ENCODE measurements around the gene CCDC88B.
"Not testable (repeated sequence)": the region's sequence is repeated elsewhere in the genome, so short reads cannot be mapped to it uniquely, and the experiment has no call there.

Gene CCDC88B

GRCh38 chr11:64321026-64321425, 19.0 kb upstream of the CCDC88B start:
- no peak for DNase-seq (ENCODE audit: low spot score)

DNA sequence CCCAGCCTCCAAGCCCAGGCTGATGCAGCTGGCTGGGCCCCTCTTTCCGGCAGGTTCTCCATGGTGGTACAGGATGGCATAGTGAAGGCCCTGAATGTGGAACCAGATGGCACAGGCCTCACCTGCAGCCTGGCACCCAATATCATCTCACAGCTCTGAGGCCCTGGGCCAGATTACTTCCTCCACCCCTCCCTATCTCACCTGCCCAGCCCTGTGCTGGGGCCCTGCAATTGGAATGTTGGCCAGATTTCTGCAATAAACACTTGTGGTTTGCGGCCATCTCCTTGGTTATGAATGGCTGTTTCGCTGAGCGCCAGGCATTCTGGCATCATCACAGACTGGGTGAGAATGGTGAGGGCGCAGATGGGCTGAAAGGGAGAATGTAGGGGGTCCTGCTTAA, 18.5 kb upstream of the CCDC88B start:
- DNase-seq (ENCODE audit: low spot score), result peak; percentile 70

DNA sequence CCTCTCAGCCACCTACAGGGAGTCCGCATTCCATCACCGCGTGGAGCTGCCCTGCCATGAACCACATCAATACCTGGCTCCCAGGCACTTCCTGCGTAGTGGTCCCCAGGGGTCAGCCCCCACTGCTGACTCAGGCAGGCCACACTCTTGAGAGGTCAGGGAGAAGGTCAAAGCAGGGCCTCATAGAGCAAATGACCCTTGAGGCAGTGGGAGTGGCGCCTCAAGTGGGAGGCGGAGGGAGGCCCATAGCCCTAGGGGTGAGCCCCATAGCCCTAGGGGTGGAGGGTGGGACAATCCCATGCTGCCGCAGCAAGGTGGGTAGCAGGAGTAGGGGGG, 17.1 kb upstream of the CCDC88B start:
- DNase-seq (ENCODE audit: low spot score), result no peak

- no peak for DNase-seq (ENCODE audit: low spot score)
These were observed 16.6 kb upstream of the CCDC88B start for GRCh38 chr11:64323373-64323772.

- DNase-seq (ENCODE audit: low spot score), result not testable (repeated sequence)
These were observed 16.0 kb upstream of the CCDC88B start for GRCh38 chr11:64323984-64324383.

- DNase-seq (ENCODE audit: low spot score), result no peak
These were observed 15.1 kb upstream of the CCDC88B start for GRCh38 chr11:64324692-64325469.

GRCh38 chr11:64327375-64327774, 12.6 kb upstream of the CCDC88B start:
- no peak for DNase-seq (ENCODE audit: low spot score)

DNA sequence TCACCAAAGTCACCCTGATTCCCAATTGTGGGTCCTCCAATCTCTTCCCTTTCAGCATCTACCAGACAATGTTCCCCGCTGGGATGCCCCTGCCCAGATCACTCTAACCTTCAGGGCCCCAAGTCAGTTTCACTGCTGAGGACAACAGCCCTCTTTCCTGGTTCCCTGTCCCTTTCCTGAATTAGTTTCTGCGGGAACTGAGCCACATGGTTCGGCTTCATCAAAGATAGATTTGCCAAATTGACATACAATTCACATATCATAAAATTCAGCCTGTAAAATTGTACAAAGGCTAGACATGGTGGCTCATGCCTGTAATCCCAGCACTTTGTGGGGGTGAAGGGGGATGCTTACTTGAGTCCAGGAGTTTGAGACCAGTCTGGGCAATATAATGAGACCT, 12.0 kb upstream of the CCDC88B start:
- DNase-seq (ENCODE audit: low spot score), result no peak

GRCh38 chr11:64330888-64331287, 9.1 kb upstream of the CCDC88B start:
- no peak for DNase-seq (ENCODE audit: low spot score)

GRCh38 chr11:64331569-64332371, 8.2 kb upstream of the CCDC88B start:
- peak; percentile 98 for DNase-seq (ENCODE audit: low spot score)

DNA sequence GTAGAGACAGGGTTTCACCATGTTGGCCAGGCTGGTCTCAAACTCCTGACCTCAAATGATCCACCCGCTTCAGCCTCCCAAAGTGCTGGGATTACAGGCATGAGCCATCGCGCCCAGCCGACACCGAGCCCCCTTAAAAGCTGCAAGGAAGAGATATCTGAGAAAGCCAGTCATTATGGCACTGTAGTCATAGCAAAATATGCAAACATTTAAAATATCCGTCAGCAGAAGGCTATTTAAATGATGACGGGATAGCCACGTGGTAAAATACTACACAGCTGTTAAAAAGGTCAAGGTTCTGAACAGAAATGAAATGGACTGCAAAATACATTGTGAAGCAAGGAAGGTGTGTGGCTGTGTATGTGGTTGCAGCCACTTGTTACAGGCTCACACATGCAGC, 6.4 kb upstream of the CCDC88B start:
- DNase-seq (ENCODE audit: low spot score), result peak; percentile 44

DNA sequence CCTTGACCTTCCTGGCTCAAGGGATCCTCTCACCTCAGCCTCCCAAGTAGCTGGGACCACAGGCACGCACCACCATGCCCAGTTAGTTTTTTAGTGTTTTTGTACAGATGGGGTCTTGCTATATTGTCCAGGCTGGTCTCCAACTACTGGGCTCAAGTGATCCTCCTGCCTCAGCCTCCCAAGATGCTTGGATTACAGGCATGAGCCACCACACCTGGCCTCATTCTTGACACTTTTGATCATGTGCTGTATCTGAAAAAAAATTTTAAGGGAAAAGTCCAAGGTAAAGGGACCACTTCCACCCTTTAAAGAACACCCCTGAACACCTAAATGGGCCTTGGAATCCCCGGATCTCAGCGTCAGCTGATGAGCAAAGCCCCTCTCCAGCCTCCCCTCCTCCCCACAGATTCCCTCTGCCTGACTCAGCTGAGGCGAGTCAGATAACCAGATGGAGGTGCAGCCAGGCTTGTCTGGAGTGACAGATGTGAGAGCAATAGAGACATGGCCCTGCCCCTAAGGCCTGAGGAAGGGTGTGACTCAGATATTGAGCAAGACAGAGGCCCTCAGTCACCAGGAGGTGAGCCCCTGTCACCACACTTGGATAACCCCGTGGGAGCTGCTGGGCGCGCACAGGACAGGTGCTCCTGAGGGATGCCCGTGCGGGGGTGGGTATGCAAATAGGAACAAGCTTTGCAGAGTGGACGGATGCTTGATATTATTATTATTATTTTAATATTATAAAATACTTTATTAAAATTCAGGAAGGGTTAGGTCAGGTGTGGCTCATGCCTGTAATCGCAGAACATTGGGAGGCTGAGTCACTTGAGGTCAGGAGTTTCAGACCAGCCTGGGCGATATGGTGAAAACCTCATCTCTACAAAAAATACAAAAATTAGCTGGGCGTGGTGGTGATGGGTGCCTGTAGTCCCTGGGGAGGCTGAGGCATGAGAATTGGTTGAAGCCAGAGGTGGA, 5.0 kb upstream of the CCDC88B start:
- DNase-seq (ENCODE audit: low spot score), result peak; percentile 94

GRCh38 chr11:64337538-64338249, 2.3 kb upstream of the CCDC88B start:
- peak; percentile 32 for DNase-seq (ENCODE audit: low spot score)

GRCh38 chr11:64338716-64339115, 1.3 kb upstream of the CCDC88B start:
- no peak for DNase-seq (ENCODE audit: low spot score)

DNA sequence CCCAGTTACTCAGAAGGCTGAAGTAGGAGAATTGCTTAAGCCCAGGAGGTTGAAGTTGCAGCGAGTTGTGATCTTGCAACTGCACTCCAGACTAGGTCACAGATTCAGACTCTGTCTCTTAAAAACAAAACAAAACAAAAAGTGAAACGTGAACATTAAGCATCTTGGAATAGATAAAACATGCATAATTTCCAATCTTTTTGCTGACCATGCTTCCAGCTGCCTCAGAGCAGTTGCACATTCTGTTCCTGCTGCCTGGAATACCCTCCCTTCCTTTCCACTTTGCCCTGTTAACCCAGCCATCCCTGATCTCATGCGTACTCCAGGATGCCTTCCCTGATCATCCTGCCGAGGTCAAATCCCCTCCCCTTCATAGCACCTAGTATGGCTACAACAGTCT, 718 bp upstream of the CCDC88B start:
- DNase-seq (ENCODE audit: low spot score), result no peak

DNA sequence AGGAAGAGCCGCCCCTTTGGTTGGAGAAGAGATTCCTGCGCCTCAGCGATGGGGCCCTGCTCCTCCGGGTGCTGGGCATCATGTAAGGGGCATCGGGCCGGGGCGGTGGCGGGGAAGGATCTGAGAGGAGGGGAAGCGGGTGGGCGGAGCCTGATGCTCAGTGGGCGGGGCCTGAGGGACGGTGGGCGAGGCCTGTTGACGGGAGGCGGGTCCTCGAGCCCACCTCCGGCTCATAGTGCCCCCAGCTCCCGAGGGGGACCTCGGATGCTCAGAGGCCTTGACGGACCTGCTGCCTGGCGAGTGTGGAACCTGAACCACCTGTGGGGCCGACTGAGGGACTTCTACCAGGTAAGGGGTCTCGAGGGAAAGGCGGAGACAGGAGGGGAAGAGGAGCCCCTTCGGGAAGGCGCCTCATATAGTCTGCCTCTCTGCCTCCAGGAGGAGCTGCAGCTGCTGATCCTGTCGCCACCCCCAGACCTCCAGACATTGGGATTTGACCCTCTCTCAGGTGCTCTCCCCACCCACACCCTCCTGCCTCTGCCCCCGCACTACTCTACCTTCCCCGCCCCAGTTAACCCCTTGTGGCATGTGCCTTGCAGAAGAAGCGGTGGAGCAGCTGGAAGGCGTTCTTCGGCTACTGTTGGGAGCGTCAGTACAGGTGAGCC, 799 bp downstream of the CCDC88B start:
- DNase-seq (ENCODE audit: low spot score), result peak; percentile 73

- no peak for DNase-seq (ENCODE audit: low spot score)
These were observed 1.4 kb downstream of the CCDC88B start for GRCh38 chr11:64341429-64341828.

- peak; percentile 92 for DNase-seq (ENCODE audit: low spot score)
These were observed 2.1 kb downstream of the CCDC88B start for GRCh38 chr11:64341851-64342791.

DNA sequence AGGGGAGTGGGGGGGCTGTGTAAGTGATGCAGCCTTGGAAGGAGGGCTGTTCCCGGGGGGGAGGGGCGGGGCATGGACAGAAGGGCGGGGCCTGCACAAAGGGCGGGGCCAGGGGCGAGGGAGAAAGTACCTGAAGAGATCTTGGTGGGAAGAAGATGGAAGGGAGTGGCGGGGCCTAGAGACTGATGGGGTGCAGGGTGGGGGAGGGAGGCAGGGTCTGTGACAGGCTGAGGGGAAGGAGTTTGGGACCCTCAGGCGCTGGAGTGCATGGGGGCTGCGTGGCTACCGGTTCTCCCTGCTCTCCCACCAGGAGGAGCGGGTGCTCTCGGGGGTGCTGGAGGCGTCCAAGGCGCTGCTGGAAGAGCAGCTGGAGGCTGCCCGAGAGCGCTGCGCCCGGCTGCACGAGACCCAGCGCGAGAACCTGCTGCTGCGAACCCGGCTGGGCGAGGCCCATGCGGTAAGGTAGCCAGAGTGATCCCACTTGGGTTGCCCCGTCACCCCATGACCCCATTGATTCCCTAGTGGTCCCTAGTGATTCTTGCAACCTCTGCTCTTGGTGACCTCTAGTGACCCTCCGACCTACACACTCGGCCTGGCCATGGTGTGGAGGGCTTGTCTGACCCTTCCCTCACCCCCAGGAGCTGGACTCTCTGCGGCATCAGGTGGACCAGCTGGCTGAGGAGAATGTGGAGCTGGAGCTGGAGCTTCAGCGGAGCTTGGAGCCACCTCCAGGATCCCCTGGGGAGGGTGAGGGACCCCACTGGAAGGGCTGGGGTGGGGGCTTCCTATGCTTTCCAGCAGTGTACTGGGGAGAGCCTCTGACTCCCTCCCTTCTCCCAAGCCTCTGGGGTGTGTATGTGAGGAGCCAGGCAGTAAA, 3.1 kb downstream of the CCDC88B start:
- no peak for DNase-seq (ENCODE audit: low spot score)
